ENCODE measurements around the gene TC2N.

GRCh38 chr14:91889477-91890211 lies 22.3 kb upstream of the TC2N start:
- TF ChIP-seq CTCF (conservative IDR thresholded peaks at IDR 0.05) (no peak), ZFX (IDR thresholded peaks at IDR 0.05) (no peak; the same call in 1 of the 2 replicates)

Data from C4-2B (cell line).